ENCODE results near the gene COX6B2. TPM values are rescaled to one million over a fixed set of nuclear protein-coding genes. Genes with fewer than 3 reads are reported as not detected.

The COX6B2 gene
- total RNA-seq, 1 donor from 2014 or later, result 0.50 TPM

DNA sequence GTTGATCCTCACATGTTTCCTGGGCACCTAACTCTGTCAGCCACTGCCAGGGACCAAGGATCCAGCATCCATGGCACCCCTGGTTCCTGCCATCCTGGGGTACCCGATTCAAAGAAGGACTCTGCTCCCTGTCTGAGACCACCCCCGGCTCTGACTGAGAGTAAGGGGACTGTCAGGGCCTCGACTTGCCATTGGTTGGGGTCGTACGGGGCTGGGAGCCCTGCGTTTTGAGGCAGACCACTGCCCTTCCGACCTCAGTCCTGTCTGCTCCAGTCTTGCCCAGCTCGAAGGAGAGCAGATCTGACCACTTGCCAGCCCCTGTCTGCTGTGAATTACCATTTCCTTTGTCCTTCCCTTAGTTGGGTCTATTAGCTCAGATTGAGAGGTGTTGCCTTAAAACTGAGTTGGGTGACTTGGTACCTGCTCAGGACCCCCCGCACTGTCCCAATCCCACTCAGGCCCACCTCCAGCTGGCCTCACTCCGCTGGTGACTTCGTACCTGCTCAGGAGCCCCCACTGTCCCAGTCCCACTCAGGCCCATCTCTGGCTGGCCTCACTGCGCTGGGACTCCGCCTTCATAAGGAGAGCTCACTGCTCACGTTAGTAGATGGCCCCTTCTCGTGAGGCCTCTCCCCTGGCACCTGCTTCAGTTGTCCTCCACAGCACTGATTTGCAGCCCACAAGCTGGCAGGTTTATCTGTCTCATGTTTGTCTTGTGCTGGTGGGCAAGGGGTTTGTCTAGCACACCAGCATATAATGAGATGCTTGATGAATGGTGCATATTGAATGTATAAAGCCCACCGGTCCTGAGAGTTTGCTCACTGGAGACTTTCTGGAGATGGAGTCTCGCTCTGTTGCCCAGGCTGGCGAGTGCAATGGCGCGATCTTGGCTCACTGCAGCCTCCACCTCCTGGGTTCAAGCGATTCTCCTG is 35.1 kb upstream of the COX6B2 start:
- no peak overlapping the region for H3K4me3 ChIP-seq (ENCODE audit: insufficient read depth, low read depth, low read length)
- peaks cover 44% of the 10 kb centered on the region for H3K4me1 ChIP-seq (ENCODE audit: insufficient read depth, low read length)
- no peaks in the 10 kb centered on the region for H3K9me3 ChIP-seq (ENCODE audit: insufficient read depth, low read depth, low read length)
- H3K27me3 ChIP-seq (ENCODE audit: insufficient read depth, low read length), result no peaks in the 10 kb centered on the region
- H3K27ac ChIP-seq (ENCODE audit: low read depth, low read length), result no peak overlapping the region
- peak overlapping the region; percentile 97 for H3K4me2 ChIP-seq (ENCODE audit: low read length)
- no peaks in the 10 kb centered on the region for H3K9me3 Mint-ChIP-seq (ENCODE audit: unreplicated experiment)
- H3K36me3 ChIP-seq (ENCODE audit: insufficient read depth, low read length), result peaks cover 30% of the 10 kb centered on the region
- peaks cover 76% of the 10 kb centered on the region for H4K20me1 ChIP-seq (ENCODE audit: insufficient read depth, low read length)
- H3K36me3 Mint-ChIP-seq (ENCODE audit: low read depth, unreplicated experiment), result peaks cover 24% of the 10 kb centered on the region
- TF ChIP-seq, protein P1, sequence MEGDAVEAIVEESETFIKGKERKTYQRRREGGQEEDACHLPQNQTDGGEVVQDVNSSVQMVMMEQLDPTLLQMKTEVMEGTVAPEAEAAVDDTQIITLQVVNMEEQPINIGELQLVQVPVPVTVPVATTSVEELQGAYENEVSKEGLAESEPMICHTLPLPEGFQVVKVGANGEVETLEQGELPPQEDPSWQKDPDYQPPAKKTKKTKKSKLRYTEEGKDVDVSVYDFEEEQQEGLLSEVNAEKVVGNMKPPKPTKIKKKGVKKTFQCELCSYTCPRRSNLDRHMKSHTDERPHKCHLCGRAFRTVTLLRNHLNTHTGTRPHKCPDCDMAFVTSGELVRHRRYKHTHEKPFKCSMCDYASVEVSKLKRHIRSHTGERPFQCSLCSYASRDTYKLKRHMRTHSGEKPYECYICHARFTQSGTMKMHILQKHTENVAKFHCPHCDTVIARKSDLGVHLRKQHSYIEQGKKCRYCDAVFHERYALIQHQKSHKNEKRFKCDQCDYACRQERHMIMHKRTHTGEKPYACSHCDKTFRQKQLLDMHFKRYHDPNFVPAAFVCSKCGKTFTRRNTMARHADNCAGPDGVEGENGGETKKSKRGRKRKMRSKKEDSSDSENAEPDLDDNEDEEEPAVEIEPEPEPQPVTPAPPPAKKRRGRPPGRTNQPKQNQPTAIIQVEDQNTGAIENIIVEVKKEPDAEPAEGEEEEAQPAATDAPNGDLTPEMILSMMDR (IDR thresholded peaks at IDR 0.05; ENCODE audit: insufficient read depth, low read depth, low read length), result no peak
- peak overlapping the region; percentile 41 for H3K27ac Mint-ChIP-seq (ENCODE audit: unreplicated experiment)
- no peaks in the 10 kb centered on the region for H3K27me3 Mint-ChIP-seq (ENCODE audit: low read depth, unreplicated experiment)
- H3K9ac ChIP-seq (ENCODE audit: low read length), result peak overlapping the region; percentile 98
- H3K79me2 ChIP-seq (ENCODE audit: insufficient read depth, low read length), result peaks cover 50% of the 10 kb centered on the region
- DNase-seq (ENCODE audit: low read depth) (no peak), FAIRE-seq (no peak)
- H2AFZ ChIP-seq (ENCODE audit: low read depth, low read length), result no peak overlapping the region
- H3K4me1 Mint-ChIP-seq (ENCODE audit: low read depth, unreplicated experiment), result peaks cover 43% of the 10 kb centered on the region
- H3K4me3 Mint-ChIP-seq (ENCODE audit: unreplicated experiment), result peak overlapping the region; percentile 47

DNA sequence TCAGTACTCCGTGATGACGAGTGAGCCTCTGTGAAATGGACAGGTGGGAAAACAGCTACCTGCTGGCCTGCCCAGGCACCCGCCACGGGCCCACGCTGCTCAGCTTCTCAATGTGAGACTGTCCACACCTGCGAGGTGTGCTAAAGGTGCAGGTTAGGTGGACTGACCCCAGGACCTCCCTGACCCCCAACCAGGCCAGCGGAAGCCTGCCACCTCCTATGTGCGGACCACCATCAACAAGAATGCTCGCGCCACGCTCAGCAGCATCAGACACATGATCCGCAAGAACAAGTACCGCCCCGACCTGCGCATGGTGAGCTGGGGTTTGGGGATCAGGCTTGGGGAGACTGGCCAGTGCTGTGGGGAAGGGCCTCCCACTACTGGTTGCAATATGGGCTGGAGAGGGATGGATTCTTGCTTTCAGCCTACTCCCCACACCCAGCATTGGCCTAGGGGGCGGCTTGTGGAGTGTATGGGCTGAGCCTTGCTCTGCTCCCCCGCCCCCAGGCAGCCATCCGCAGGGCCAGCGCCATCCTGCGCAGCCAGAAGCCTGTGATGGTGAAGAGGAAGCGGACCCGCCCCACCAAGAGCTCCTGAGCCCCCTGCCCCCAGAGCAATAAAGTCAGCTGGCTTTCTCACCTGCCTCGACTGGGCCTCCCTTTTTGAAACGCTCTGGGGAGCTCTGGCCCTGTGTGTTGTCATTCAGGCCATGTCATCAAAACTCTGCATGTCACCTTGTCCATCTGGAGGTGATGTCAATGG is 33.4 kb upstream of the COX6B2 start:
- FAIRE-seq (no peak), DNase-seq (ENCODE audit: low read depth) (no peak)
- H3K27me3 Mint-ChIP-seq (ENCODE audit: low read depth, unreplicated experiment), result no peaks in the 10 kb centered on the region
- Histone ChIP-seq H3K4me1 (ENCODE audit: insufficient read depth, low read length) (peaks cover 52% of the 10 kb centered on the region), H3K9me3 (ENCODE audit: insufficient read depth, low read depth, low read length) (no peaks in the 10 kb centered on the region), H3K79me2 (ENCODE audit: insufficient read depth, low read length) (peaks cover 50% of the 10 kb centered on the region), H3K36me3 (ENCODE audit: insufficient read depth, low read length) (peaks cover 30% of the 10 kb centered on the region), H3K4me2 (ENCODE audit: low read length) (peak overlapping the region; percentile 97), H3K27ac (ENCODE audit: low read depth, low read length) (no peak overlapping the region), H2AFZ (ENCODE audit: low read depth, low read length) (no peak overlapping the region), H3K27me3 (ENCODE audit: insufficient read depth, low read length) (no peaks in the 10 kb centered on the region), H3K9ac (ENCODE audit: low read length) (peak overlapping the region; percentile 98), H3K4me3 (ENCODE audit: insufficient read depth, low read depth, low read length) (peak overlapping the region; percentile 95), H4K20me1 (ENCODE audit: insufficient read depth, low read length) (peaks cover 70% of the 10 kb centered on the region)
- H3K36me3 Mint-ChIP-seq (ENCODE audit: low read depth, unreplicated experiment), result peaks cover 24% of the 10 kb centered on the region
- TF ChIP-seq EZH2 (IDR thresholded peaks at IDR 0.05; ENCODE audit: insufficient read depth, low read length), result no peak
- TF ChIP-seq, protein P1 (IDR thresholded peaks at IDR 0.05; ENCODE audit: insufficient read depth, low read depth, low read length), result no peak
- peaks cover 40% of the 10 kb centered on the region for H3K4me1 Mint-ChIP-seq (ENCODE audit: low read depth, unreplicated experiment)
- H3K9me3 Mint-ChIP-seq (ENCODE audit: unreplicated experiment), result no peaks in the 10 kb centered on the region
- H3K27ac Mint-ChIP-seq (ENCODE audit: unreplicated experiment), result no peak overlapping the region
- peak overlapping the region; percentile 100 for H3K4me3 Mint-ChIP-seq (ENCODE audit: unreplicated experiment)

Data from astrocyte (in vitro differentiated cells and primary cell).